GM12874 (cell line): ENCODE measurements around the gene ATG16L2.

ENCODE experiments used
- CTCF ChIP-seq: IDR thresholded peaks from 2 replicates; pipeline ENCODE4 v1.5.1; 2011; ENCODE audit warnings: low read depth, mild to moderate bottlenecking, control low read depth, low read length, moderate library complexity; ENCODE audit not compliant: insufficient read depth

ATG16L2 gene

GRCh38 chr11:72771507-72771906 is 42.7 kb upstream of the ATG16L2 start:
- no peak for TF ChIP-seq CTCF

GRCh38 chr11:72772059-72772458 is 42.2 kb upstream of the ATG16L2 start:
- no peak for TF ChIP-seq CTCF

GRCh38 chr11:72773291-72773690 is 40.9 kb upstream of the ATG16L2 start:
- TF ChIP-seq CTCF = no peak

- TF ChIP-seq CTCF = no peak
Measured at GRCh38 chr11:72773696-72774095, 40.5 kb upstream of the ATG16L2 start.

GRCh38 chr11:72774499-72774898 is 39.7 kb upstream of the ATG16L2 start:
- TF ChIP-seq CTCF = no peak

- TF ChIP-seq CTCF = no peak
Measured at GRCh38 chr11:72775288-72776110, 38.7 kb upstream of the ATG16L2 start.

- no peak for TF ChIP-seq CTCF
Measured at GRCh38 chr11:72776117-72776843, 37.9 kb upstream of the ATG16L2 start.
